ENCODE data around the gene MYO16.

The MYO16 gene

DNA sequence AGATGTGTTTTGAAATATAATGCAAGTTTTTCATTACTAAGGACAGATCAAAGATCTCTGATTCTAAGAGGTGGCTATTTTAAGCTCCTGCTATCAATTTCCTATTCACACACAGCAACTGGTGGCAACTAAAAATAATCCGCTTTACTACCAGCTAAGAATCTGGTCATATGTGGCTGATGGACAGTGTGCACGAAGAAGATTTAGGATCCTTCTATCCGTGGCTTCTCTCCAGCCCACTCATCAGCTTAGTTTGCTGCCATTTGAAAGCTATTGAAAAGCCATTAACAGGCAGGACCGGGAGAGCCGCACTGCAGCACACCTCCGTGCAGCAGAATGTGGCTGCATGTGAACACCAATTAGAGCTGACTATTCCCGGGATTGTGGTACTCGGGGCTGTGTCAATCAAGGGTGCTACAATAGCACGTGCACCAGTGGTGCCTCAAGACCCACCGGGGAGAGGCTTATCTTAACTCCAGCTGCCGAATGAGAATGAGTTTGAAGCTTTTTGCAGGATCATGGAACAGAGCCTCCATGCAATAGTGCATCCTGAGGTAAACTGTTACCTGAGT lies at the start of gene MYO16:
MYO16 (plus strand) TSS at position 431 of the 572 bp plus-strand sequence. CDS start 234 bp downstream, outside the sequence.
- no peak for DNase-seq (ENCODE audit: low read depth)

DNA sequence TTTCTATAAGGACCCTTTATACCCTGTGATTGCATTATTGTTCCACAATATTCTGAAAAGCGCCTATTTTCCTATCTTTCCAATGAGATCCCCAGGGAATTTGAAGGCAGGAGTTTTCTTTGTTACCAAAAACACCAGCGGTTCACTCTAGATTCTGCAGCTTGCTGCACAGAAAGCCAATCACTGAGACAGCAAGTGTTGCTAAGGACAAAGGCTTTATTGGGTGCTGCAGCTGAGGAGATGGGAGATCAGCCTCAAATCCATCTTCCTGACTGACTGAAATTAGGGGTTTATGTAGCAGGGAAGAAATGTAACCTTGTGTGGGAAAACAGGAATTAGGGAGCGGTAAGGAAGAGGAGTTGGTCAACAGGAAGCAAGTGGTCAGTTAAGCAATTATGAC lies 42.6 kb upstream of the MYO16 start:
- no peak for DNase-seq (ENCODE audit: low read depth)

GRCh38 chr13:108588516-108588915 lies 40.9 kb upstream of the MYO16 start:
- DNase-seq (ENCODE audit: low read depth) = no peak

DNA sequence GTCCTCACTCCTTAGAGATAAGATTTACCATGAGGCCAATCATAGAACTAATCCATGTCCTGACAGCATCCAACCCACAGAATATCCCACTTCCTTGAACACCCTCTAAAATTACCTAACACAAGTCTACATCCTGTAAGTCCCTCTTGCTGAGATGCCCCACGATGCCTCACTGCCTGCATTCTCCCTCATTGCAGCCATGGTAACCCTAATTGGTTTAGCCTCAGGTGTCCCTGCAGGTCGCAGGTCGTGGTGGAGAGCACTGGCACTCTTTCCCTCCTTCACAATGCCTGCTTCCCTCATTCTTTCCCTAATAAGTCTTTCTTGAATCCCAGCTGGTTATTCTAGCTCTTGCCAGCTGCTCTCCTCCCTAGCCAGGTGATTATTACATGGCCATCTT lies 35.3 kb upstream of the MYO16 start:
- DNase-seq (ENCODE audit: low read depth) = no peak

- no peak for DNase-seq (ENCODE audit: low read depth)
Measured at GRCh38 chr13:108595436-108596274, 33.8 kb upstream of the MYO16 start.

GRCh38 chr13:108597943-108598342 lies 31.5 kb upstream of the MYO16 start:
- no peak for DNase-seq (ENCODE audit: low read depth)

- DNase-seq (ENCODE audit: low read depth) = no peak
Measured at GRCh38 chr13:108606424-108606823, 23.0 kb upstream of the MYO16 start.

DNA sequence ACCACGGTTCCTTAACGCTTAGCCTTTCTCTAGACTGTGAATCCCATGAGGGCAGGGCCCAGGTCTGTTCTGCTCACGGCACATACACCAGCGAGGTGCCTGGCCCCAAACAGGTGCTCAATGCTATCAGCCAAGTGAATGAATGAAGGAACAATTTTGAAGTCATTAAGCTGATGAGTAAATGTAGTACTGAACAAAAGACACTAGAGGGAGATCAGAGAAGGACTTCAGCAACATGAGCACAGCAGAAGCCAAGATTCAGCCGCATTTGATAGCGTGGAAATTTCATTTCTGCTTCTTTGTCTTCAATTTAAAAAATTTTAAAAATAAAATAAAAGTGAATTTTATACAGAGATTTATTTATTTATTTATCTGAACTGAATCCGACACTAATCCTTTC lies 20.1 kb upstream of the MYO16 start:
- DNase-seq (ENCODE audit: low read depth) = no peak

DNA sequence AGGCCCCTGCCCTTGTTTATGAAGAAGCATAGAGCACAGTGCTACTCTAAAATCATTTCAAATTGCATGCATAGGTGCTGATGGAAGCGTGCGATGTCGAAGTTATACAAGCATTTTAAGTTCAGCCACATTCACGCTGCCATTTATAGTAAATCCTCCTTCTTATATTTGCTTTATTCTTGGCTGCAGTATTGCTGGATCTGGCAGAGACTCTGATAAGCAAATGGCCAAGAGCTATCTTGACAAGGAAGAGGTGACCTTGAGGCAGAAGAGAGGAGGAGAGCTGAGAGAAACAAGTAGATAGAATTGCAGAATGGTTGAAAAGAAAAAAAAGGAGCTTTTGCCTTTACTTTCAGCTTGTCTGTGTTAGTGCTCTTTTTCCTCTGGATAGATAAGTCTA lies 18.9 kb upstream of the MYO16 start:
- no peak for DNase-seq (ENCODE audit: low read depth)

DNA sequence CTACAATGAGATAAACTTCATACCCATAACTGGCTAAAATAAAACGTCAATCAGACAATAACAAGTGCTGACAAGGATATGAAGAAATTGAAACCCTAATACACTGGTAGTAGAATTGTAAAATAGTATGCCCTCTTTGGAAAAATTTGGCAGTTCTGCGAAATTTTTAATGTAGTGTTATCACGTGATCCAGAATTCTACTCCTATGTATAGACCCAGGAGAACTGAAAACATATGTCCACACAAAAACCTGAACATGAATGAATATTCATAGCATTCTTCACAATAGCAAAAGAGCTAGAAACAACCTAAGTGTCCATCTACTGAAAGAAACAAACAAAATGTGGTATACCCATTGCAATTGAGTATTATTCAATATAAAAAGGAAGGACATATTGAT lies 14.2 kb upstream of the MYO16 start:
- DNase-seq (ENCODE audit: low read depth) = no peak

DNA sequence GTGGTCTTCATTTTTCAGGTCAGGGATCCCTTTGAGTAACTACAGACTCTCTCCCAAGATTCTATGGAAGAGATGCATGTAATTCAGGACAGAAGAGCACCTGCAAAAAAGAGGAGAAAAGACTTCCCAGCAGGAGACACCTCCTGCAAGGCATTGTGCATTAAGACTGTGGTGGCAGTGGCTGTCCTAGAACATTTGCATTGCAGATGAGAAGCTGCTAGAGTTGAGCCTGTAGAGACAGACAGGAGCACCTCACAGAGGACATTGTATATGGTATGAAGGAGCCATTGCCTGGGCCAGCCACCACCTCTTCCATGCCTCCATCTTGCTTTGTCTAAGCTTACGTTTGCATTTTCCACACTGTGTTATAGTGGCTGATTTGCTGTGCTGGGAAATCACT lies 11.2 kb upstream of the MYO16 start:
- no peak for DNase-seq (ENCODE audit: low read depth)

GRCh38 chr13:108621462-108621861 lies 7.9 kb upstream of the MYO16 start:
- no peak for DNase-seq (ENCODE audit: low read depth)

DNA sequence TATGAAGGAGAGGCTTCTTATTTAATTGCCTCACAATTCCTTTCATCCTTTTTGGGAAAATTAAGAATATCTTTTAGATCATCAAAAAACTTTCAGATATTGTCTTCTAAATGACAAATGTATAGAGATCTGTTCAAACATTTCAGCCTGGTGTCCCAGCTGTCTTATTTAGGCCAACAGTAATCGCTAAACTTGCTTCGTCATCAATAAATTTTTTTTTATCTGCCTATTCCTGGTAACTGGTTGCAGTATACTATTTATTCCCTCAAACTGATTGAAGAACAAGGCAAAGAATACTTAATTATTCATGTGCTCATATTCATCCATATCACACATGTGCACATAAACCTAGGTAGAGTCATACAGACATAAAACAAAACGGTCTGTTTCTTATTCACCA lies 5.3 kb upstream of the MYO16 start:
- no peak for DNase-seq (ENCODE audit: low read depth)

- no peak for DNase-seq (ENCODE audit: low read depth)
Measured at GRCh38 chr13:108624979-108625378, 4.4 kb upstream of the MYO16 start.

DNA sequence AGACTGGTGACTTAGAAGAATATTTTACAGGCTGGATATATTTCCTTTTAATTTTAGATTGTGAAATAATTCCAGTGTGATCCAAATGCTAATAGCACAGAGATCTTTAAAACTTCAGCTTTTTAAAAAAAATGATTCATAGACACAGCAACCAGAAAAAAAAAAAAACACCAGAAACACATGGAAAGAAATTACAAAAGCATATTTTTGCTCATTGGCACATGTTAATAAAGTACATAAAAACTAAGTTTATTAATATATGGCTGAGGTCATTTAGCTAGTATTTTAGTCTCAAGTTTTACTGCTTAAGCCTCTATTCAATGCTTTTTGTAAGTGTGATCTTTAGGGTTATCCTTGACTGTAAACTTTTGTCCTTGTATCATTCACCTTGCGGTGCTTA lies 577 bp downstream of the MYO16 start:
- no peak for DNase-seq (ENCODE audit: low read depth)

- no peak for DNase-seq (ENCODE audit: low read depth)
Measured at GRCh38 chr13:108632649-108633167, 3.3 kb downstream of the MYO16 start.

GRCh38 chr13:108638901-108639300 lies 9.5 kb downstream of the MYO16 start:
- DNase-seq (ENCODE audit: low read depth) = no peak

DNA sequence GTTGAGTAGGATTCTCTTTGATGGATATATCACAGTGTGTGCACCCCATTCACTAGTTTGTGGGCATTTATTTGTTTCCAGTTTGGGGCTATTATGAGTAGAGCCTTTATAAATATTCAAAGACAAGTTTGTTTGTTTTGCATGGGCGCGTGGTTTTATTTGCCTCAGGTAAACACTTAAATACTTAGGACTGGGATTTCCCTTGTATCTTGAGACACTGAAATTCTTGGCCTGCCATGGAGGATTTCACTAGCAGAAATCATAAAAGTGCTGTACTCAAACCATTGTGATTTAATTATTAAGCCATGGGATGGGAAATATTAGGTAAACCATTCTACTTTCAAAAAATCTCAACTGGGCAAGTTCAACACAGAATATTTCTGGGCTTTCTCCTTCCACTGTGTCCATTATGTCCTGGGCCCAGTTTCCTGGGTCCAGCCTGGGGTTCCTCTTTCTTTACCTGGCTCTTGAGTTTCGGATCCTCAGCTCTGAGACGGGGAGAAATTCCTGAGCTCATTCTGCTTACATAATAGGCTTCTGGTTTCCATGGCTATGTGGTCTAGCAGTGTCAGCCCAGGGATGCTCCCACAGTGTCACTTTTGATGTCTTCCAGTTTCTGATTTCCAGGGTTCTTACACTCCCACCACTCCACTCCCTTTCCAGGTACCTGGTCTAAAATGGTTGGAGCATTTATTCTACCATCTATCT lies 14.4 kb downstream of the MYO16 start:
- DNase-seq (ENCODE audit: low read depth) = no peak

DNA sequence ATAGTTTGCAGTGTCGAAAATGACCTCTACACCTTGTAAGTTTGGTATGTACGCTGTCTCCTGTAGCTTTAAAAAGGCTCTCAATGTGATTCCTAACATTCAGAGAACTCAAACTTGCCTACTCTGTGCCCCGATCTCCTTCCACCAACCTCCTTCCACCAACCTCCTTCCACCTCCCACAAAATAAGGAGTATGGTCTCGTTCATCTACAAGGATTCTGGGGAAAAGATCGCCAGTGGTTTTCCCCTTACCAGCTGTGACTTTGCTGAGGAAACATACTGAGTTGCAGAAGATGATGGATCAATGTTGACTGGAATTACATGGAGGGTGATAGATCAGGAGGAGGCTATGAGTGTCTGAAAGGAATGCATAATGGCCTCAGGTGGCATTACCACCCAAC lies 16.0 kb downstream of the MYO16 start:
- no peak for DNase-seq (ENCODE audit: low read depth)

- DNase-seq (ENCODE audit: low read depth) = no peak
Measured at GRCh38 chr13:108650271-108650670, 20.9 kb downstream of the MYO16 start.

- DNase-seq (ENCODE audit: low read depth) = no peak
Measured at GRCh38 chr13:108656742-108657141, 27.3 kb downstream of the MYO16 start.

DNA sequence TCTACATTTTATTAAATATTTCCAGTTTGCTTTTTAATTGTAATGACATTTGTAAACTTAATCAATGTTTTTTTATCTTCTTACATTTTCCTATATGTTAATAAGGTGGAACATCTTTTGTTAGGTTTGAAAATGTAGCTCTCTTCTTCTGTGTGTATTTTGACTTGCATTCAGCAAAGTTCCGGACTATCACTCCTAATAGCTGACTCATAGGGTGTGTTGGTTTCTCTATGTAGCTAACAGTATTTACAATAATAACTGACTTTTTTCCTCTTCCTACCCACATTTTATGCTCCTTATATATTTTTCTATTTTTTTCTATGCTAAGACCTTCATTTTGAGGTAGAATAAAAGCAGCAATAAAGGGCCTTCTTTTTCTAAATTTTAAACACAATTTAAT lies 28.1 kb downstream of the MYO16 start:
- no peak for DNase-seq (ENCODE audit: low read depth)

DNA sequence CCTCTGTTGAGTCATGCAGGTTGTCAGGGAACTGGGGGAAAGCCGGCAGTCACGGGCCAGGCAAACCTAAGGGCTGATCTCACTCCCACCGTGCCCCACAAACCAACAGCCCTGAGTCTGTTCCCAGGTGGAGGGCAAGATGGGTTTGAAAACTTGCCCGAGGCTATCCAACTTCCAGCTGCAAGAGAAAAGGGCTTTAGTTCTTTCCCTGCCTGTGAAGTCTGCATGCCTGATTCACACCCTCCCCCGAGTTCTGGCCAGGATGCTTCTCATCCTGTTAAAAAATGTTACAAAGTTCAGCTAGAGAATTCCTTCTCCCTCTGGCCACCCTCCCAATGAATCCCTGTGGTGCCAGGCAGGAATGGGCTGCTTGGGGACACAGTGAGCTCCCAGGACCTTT lies 33.1 kb downstream of the MYO16 start:
- no peak for DNase-seq (ENCODE audit: low read depth)

Data from activated gamma-delta T cell treated with anti-CD3 and anti-CD28 coated beads, Interleukin-2, amount 50 U/mL, for 16 hours (primary cell).